ENCODE data around the gene RGS6.
A peak's percentile ranks its signal among the peaks of the same experiment; 100 is the strongest.

RGS6 gene

GRCh38 chr14:72443991-72444441 lies 511.8 kb downstream of the RGS6 start:
- H3K4me1 ChIP-seq (ENCODE audit: control insufficient read depth in 5 of 5, insufficient read depth in 5 of 5, low read length in 5 of 5): peaks cover 0 to 3% (median 0%) of the 10 kb centered on the region in 5 donors
- H3K9me3 ChIP-seq (ENCODE audit: control insufficient read depth in 5 of 5, low read length in 5 of 5): no peaks in the 10 kb centered on the region
- no peak overlapping the region for H3K27ac ChIP-seq (ENCODE audit: low read depth, low read length)

GRCh38 chr14:72444701-72445100 lies 512.5 kb downstream of the RGS6 start:
- H3K27me3 ChIP-seq (ENCODE audit: control insufficient read depth in 5 of 5, insufficient read depth in 4 of 5, low read length in 5 of 5): peaks cover 0 to 1% (median 0%) of the 10 kb centered on the region in 5 donors
- H3K4me1 ChIP-seq (ENCODE audit: control insufficient read depth in 5 of 5, insufficient read depth in 5 of 5, low read length in 5 of 5): peaks cover 0 to 3% (median 0%) of the 10 kb centered on the region in 5 donors

More at GRCh38 chr14:72443991-72444441, 511.8 kb downstream of the RGS6 start:
- H3K27me3 ChIP-seq (ENCODE audit: control insufficient read depth in 5 of 5, insufficient read depth in 4 of 5, low read length in 5 of 5): peaks cover 0 to 4% (median 0%) of the 10 kb centered on the region in 5 donors
- no peak overlapping the region for H3K4me3 ChIP-seq (ENCODE audit: low read depth in 1 of 5, low read length in 5 of 5)
- no peaks in the 10 kb centered on the region for H3K36me3 ChIP-seq (ENCODE audit: control insufficient read depth in 5 of 5, insufficient read depth in 5 of 5, low read length in 5 of 5)
- no peak overlapping the region for H3K9ac ChIP-seq (ENCODE audit: low read length in 5 of 5)

GRCh38 chr14:72448212-72448611 lies 516.0 kb downstream of the RGS6 start:
- H3K27me3 ChIP-seq (ENCODE audit: control insufficient read depth in 5 of 5, insufficient read depth in 4 of 5, low read length in 5 of 5): peaks cover 0 to 5% (median 0%) of the 10 kb centered on the region in 5 donors
- H3K4me3 ChIP-seq (ENCODE audit: low read depth in 1 of 5, low read length in 5 of 5): no peak overlapping the region
- peaks cover 0 to 23% (median 15%) of the 10 kb centered on the region in 5 donors for H3K4me1 ChIP-seq (ENCODE audit: control insufficient read depth in 5 of 5, insufficient read depth in 5 of 5, low read length in 5 of 5)
- no peak overlapping the region for H3K27ac ChIP-seq (ENCODE audit: low read depth, low read length)
- H3K9ac ChIP-seq (ENCODE audit: low read length in 5 of 5): no peak overlapping the region
- no peaks in the 10 kb centered on the region for H3K36me3 ChIP-seq (ENCODE audit: control insufficient read depth in 5 of 5, insufficient read depth in 5 of 5, low read length in 5 of 5)
- no peaks in the 10 kb centered on the region for H3K9me3 ChIP-seq (ENCODE audit: control insufficient read depth in 5 of 5, low read length in 5 of 5)

More at GRCh38 chr14:72444701-72445100, 512.5 kb downstream of the RGS6 start:
- Histone ChIP-seq H3K27ac (ENCODE audit: low read depth, low read length) (no peak overlapping the region), H3K4me3 (ENCODE audit: low read depth in 1 of 5, low read length in 5 of 5) (no peak overlapping the region), H3K9ac (ENCODE audit: low read length in 5 of 5) (no peak overlapping the region), H3K9me3 (ENCODE audit: control insufficient read depth in 5 of 5, low read length in 5 of 5) (no peaks in the 10 kb centered on the region), H3K36me3 (ENCODE audit: control insufficient read depth in 5 of 5, insufficient read depth in 5 of 5, low read length in 5 of 5) (no peaks in the 10 kb centered on the region)

- Histone ChIP-seq H3K36me3 (ENCODE audit: control insufficient read depth in 5 of 5, insufficient read depth in 5 of 5, low read length in 5 of 5) (no peaks in the 10 kb centered on the region), H3K9me3 (ENCODE audit: control insufficient read depth in 5 of 5, low read length in 5 of 5) (no peaks in the 10 kb centered on the region), H3K4me1 (ENCODE audit: control insufficient read depth in 5 of 5, insufficient read depth in 5 of 5, low read length in 5 of 5) (peaks cover 0 to 23% (median 15%) of the 10 kb centered on the region in 5 donors), H3K9ac (ENCODE audit: low read length in 5 of 5) (no peak overlapping the region), H3K4me3 (ENCODE audit: low read depth in 1 of 5, low read length in 5 of 5) (peak overlapping the region in 1 of 5 donors; percentile 17), H3K27me3 (ENCODE audit: control insufficient read depth in 5 of 5, insufficient read depth in 4 of 5, low read length in 5 of 5) (peaks cover 0 to 5% (median 0%) of the 10 kb centered on the region in 5 donors), H3K27ac (ENCODE audit: low read depth, low read length) (peak overlapping the region; percentile 69)
These were observed 518.3 kb downstream of the RGS6 start for GRCh38 chr14:72450473-72451044.

- peaks cover 0 to 5% (median 0%) of the 10 kb centered on the region in 5 donors for H3K27me3 ChIP-seq (ENCODE audit: control insufficient read depth in 5 of 5, insufficient read depth in 4 of 5, low read length in 5 of 5)
- peak overlapping the region in 2 of 5 donors; percentile 5 to 17 for H3K4me3 ChIP-seq (ENCODE audit: low read depth in 1 of 5, low read length in 5 of 5)
- peak overlapping the region; percentile 69 for H3K27ac ChIP-seq (ENCODE audit: low read depth, low read length)
- H3K9ac ChIP-seq (ENCODE audit: low read length in 5 of 5): no peak overlapping the region
- H3K36me3 ChIP-seq (ENCODE audit: control insufficient read depth in 5 of 5, insufficient read depth in 5 of 5, low read length in 5 of 5): no peaks in the 10 kb centered on the region
- peaks cover 0 to 23% (median 15%) of the 10 kb centered on the region in 5 donors for H3K4me1 ChIP-seq (ENCODE audit: control insufficient read depth in 5 of 5, insufficient read depth in 5 of 5, low read length in 5 of 5)
- H3K9me3 ChIP-seq (ENCODE audit: control insufficient read depth in 5 of 5, low read length in 5 of 5): no peaks in the 10 kb centered on the region
These were observed 519.1 kb downstream of the RGS6 start for GRCh38 chr14:72451054-72451972.

GRCh38 chr14:72452774-72453173 lies 520.5 kb downstream of the RGS6 start:
- Histone ChIP-seq H3K27ac (ENCODE audit: low read depth, low read length) (no peak overlapping the region), H3K4me3 (ENCODE audit: low read depth in 1 of 5, low read length in 5 of 5) (no peak overlapping the region), H3K9me3 (ENCODE audit: control insufficient read depth in 5 of 5, low read length in 5 of 5) (no peaks in the 10 kb centered on the region), H3K4me1 (ENCODE audit: control insufficient read depth in 5 of 5, insufficient read depth in 5 of 5, low read length in 5 of 5) (peaks cover 0 to 23% (median 15%) of the 10 kb centered on the region in 5 donors), H3K36me3 (ENCODE audit: control insufficient read depth in 5 of 5, insufficient read depth in 5 of 5, low read length in 5 of 5) (no peaks in the 10 kb centered on the region), H3K9ac (ENCODE audit: low read length in 5 of 5) (no peak overlapping the region), H3K27me3 (ENCODE audit: control insufficient read depth in 5 of 5, insufficient read depth in 4 of 5, low read length in 5 of 5) (peaks cover 0 to 5% (median 0%) of the 10 kb centered on the region in 5 donors)

- Histone ChIP-seq H3K27ac (ENCODE audit: low read depth, low read length) (no peak overlapping the region), H3K27me3 (ENCODE audit: control insufficient read depth in 5 of 5, insufficient read depth in 4 of 5, low read length in 5 of 5) (peaks cover 0 to 5% (median 0%) of the 10 kb centered on the region in 5 donors), H3K9ac (ENCODE audit: low read length in 5 of 5) (no peak overlapping the region), H3K9me3 (ENCODE audit: control insufficient read depth in 5 of 5, low read length in 5 of 5) (no peaks in the 10 kb centered on the region), H3K4me1 (ENCODE audit: control insufficient read depth in 5 of 5, insufficient read depth in 5 of 5, low read length in 5 of 5) (peaks cover 0 to 23% (median 15%) of the 10 kb centered on the region in 5 donors), H3K36me3 (ENCODE audit: control insufficient read depth in 5 of 5, insufficient read depth in 5 of 5, low read length in 5 of 5) (no peaks in the 10 kb centered on the region), H3K4me3 (ENCODE audit: low read depth in 1 of 5, low read length in 5 of 5) (no peak overlapping the region)
These were observed 522.3 kb downstream of the RGS6 start for GRCh38 chr14:72454388-72455160.

GRCh38 chr14:72457641-72458040 lies 525.4 kb downstream of the RGS6 start:
- Histone ChIP-seq H3K36me3 (ENCODE audit: control insufficient read depth in 5 of 5, insufficient read depth in 5 of 5, low read length in 5 of 5) (peaks cover 0 to 4% (median 0%) of the 10 kb centered on the region in 5 donors), H3K27ac (ENCODE audit: low read depth, low read length) (no peak overlapping the region), H3K4me3 (ENCODE audit: low read depth in 1 of 5, low read length in 5 of 5) (no peak overlapping the region), H3K27me3 (ENCODE audit: control insufficient read depth in 5 of 5, insufficient read depth in 4 of 5, low read length in 5 of 5) (no peaks in the 10 kb centered on the region), H3K9me3 (ENCODE audit: control insufficient read depth in 5 of 5, low read length in 5 of 5) (no peaks in the 10 kb centered on the region), H3K4me1 (ENCODE audit: control insufficient read depth in 5 of 5, insufficient read depth in 5 of 5, low read length in 5 of 5) (no peaks in the 10 kb centered on the region), H3K9ac (ENCODE audit: low read length in 5 of 5) (no peak overlapping the region)

GRCh38 chr14:72462056-72462455 lies 529.8 kb downstream of the RGS6 start:
- no peaks in the 10 kb centered on the region for H3K27me3 ChIP-seq (ENCODE audit: control insufficient read depth in 5 of 5, insufficient read depth in 4 of 5, low read length in 5 of 5)
- H3K9ac ChIP-seq (ENCODE audit: low read length in 5 of 5): no peak overlapping the region
- H3K4me3 ChIP-seq (ENCODE audit: low read depth in 1 of 5, low read length in 5 of 5): no peak overlapping the region

More at GRCh38 chr14:72462056-72462455, 529.8 kb downstream of the RGS6 start:
- Histone ChIP-seq H3K27ac (ENCODE audit: low read depth, low read length) (no peak overlapping the region), H3K4me1 (ENCODE audit: control insufficient read depth in 5 of 5, insufficient read depth in 5 of 5, low read length in 5 of 5) (no peaks in the 10 kb centered on the region), H3K9me3 (ENCODE audit: control insufficient read depth in 5 of 5, low read length in 5 of 5) (peaks cover 6 to 17% (median 15%) of the 10 kb centered on the region in 5 donors), H3K36me3 (ENCODE audit: control insufficient read depth in 5 of 5, insufficient read depth in 5 of 5, low read length in 5 of 5) (peaks cover 0 to 4% (median 0%) of the 10 kb centered on the region in 5 donors)

Data from subcutaneous abdominal adipose tissue (tissue), 5 donors.